HG02981 (cell line): ENCODE results near the gene DLGAP1.

Source experiments
- ATAC-seq: cut with Tn5 transposase; IDR thresholded peaks from one replicate; pipeline ENCODE4 v1.9.1; 2021; ENCODE audit warnings: mild to moderate bottlenecking, moderate library complexity; ENCODE audit not compliant: unreplicated experiment

Gene DLGAP1

DNA sequence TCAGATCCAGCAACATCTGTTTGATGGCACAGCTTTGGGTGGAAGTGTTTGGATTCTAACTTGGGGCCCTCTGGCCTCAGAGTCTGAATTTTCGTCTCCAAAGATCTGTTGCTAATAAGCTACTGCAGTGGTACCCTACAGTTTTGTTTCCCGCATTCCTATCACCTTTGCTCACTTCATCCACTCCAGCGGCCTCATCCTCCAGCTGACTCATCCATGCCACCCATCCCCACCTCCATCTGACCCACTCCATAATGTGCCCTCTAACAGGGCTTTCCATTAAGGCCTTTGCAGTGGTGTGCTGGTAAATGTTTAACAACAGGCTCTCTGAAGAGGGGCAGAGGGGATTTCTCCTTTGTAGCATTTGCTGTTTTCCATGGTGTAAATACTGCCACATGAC is 779.7 kb downstream of the DLGAP1 start:
- ATAC-seq = no peak

DNA sequence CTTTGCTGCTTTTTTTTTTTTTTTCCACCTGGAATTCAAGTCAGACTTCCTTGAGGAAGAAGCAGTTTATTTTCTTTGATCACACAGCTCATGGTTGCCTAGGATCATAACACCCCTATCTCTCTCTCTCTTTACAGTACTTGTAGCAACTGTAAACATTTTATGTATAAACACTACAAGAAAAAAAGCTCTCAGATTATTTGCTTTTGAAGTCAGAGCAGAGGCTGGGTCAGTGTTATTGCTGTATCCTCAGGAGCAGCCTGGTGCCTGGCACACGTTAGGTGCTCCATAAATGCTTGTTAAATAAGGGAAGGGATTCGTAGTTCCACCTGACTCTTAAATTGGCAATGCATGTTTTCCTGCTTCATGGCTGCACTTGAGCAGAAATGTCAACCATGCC is 783.9 kb downstream of the DLGAP1 start:
- no peak for ATAC-seq

DNA sequence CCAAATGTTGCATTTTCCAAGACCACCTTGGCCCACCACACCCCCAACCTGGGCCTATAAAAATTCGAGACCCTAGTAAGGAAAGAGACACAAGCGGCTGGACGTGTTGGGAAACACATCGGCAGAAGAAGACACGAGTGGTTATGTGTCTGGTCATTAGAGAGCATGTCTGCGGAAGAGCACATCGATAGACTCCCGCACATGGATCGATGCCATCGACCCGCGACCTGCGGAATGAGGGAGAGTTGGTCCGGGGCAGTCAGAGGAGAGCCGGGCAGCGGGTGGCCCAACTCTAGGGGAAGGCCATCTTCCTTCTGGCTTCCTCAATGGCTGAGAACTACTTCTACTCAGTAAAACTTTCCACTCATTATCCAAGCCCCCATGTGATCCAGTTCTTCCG is 785.7 kb downstream of the DLGAP1 start:
- ATAC-seq = no peak

DNA sequence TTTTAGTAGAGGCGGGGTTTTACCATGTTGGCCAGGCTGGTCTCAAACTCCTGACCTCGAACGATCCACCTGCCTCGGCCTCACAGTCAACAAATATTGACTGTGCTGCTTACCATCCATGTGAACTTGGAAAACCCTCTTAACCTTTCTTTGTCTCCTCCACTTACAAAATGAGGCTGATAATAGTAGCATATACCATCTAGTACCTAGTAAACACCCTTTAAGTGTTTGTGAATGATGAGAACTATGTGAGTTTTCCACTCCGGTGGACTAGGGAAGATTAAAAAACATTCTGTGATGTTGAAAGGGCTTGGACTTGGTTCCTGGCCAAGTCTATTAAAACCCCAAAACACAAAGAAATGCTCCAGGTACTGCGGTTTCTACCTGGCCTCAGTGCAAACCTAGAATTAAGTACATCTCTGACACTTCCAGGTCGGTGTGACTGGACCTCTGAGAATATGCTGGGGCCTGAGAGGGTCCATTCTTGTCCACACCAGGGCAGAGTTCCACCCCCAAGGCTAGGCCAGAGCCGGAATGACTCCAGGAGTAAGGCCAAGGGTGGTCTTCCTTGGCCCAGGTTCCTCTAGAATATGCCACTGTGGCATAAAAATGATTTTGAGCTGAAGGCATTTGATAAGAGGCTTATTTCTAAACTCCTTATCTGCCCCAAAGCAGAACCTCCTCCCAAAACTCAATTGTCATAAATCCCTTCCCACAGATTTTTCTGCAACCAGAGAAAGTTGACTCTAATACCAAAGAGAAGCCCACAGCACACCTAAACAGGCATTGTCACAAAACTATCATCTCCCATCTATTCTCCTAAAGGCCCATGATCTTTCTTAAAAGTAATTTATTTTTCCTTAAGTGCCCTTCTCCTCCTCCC is 787.6 kb downstream of the DLGAP1 start:
- ATAC-seq = no peak

DNA sequence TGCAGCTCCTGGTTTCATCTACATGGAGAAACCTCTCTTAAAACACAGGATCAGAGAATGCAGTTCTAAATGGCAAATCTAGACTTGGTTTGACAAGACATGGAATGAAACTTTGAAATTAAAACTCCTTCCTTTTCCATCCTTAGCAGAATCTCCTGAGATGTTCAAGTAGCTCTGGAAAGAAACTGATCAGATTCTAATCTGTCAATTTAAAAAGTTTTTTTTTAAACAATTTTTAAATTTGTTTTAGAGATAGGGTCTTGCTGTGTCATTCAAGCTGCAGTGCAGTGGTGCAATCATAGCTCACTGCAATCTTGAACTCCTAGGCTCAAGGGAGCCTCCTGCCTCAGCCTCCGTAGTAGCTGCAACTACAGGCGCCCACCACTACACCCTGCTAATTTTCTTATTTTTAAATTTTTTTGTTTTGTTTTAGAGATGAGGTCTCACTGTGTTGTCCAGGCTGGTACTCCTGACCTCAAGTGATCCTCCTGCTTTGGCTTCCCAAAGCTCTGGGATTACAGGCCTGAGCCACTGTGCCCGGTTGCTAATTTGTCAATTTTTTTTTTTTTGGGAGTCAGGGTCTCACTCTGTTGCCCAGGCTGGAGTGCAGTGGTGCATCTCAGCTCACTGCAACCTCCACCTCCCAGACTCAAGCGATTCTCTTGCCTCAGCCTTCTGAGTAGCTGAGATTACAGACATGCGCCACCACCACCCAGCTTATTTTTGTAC is 788.4 kb downstream of the DLGAP1 start:
- no peak for ATAC-seq

GRCh38 chr18:3665780-3666525 is 789.2 kb downstream of the DLGAP1 start:
- peak; percentile 55 for ATAC-seq

- no peak for ATAC-seq
Measured at GRCh38 chr18:3665204-3665603, 789.9 kb downstream of the DLGAP1 start.

DNA sequence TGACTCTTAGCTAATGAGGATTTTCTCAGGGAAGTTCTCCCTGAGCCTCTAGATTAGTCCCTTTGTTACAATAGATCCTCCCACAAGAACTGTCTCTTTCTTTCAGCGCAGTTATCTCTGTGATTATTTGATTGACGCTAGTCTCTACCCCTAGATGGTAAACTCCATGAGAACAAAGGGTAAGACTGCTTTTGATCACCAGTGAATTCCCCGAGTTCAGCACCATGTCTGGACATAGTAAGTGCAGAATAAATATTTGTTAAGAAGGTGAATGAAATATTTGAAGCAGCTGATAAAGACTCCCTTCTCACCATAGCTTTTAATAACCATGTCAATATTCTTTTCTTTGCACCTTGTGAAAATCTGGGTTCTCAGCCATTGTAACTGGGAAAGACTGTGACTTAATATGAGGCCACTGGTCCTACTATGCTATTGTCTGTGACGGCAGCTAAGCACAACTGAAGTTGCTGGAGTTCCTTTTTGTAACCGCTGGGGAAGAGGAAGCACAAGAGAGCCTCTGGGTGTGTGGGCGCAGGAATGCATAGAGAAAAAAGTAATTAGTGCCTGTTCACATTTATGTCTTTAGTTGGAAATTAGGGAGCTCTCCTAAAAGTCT is 790.4 kb downstream of the DLGAP1 start:
- no peak for ATAC-seq

DNA sequence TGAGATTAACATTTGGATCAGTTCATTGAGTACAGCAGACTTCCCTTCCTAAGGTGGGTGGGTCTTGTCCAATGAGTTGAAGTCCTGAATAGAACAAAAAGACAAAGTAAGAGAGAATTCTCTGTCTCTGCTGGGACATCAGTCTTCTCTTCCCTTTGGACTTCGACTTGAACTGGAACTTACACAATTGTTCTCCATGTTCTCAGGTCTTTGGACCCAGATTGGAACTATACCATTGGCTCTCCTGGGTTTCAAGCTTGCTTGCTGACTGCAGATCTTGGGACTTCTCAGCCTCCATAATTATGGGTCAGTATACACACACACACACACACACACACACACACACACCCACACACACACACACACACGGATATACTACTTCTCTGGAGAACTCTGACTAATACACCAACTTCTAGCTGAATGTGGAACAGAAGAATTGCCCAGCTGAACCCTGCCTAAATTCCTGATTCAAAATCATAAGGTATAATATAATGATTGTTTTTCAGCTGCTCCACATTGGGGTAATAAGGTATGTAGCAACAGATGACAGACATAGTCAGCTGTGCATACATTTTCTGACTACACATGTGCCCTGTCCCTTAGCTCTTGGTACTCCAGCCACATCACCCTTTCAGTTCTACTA is 791.1 kb downstream of the DLGAP1 start:
- ATAC-seq = no peak

- no peak for ATAC-seq
Measured at GRCh38 chr18:3661989-3662388, 793.1 kb downstream of the DLGAP1 start.

DNA sequence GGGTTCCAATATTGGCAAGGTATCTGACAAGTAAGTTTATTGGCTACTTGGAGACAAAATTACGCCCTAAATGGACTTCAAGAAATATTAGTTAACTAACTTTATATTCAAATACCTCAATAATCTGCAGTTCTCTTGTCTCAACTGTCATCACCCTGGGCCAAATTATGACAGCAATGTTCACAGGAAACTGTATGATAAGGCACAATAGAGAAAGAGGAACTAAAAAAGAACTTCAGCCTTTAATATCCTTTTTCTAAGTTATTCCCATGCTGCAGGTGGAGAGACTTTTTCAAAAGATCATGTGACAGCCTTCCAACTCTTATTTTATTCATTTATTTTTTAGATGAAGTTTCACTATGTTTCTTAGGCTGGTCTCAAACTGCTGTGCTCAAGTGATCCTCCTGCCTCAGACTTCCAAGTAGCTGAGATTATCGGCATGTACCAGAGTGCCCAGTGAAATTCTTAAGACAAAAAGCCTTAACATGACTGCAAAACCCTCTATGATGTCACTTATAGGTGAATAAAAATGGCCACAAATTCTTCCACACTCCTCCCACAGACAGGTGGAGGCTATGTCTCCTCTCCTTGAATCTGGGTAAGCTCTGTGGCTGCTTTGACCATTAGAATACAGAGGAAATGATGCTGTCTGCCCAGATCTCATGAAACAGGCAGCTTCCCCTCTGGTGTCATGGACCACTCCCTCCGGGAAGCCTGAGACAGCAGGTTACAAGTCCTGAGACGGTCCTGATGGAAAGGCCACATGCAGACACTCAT is 794.2 kb downstream of the DLGAP1 start:
- no peak for ATAC-seq

- ATAC-seq = no peak
Measured at GRCh38 chr18:3658529-3658928, 796.6 kb downstream of the DLGAP1 start.

- no peak for ATAC-seq
Measured at GRCh38 chr18:3655254-3656050, 799.7 kb downstream of the DLGAP1 start.

GRCh38 chr18:3654442-3655253 is 800.5 kb downstream of the DLGAP1 start:
- ATAC-seq = no peak

DNA sequence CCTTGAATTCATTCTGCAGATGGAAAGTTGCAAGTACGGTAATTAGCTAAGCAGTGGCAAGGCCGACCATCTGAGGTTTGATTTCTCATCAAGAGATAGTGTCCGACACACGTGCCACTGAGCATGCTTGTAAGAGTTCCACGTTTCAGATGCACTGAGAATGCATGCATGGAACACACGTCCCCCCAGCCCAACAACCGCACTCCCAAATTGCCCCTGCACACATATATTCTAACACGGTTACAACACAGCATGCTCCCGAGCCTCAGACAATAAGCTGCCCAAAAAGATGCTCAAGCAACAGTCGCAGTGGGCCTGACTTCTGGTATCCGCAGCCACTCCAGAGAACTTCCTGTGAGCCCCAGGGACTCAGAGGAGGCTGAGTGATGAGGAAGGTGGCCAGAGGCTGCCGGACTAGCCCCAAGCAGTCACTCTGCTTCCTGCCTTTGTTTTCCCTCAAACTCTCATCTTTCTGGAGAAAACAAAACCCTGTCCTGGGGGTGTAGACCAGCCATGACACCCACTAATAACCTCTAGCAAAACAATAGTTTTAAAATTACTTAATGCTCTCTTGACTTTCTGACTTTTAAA is 801.2 kb downstream of the DLGAP1 start:
- no peak for ATAC-seq

- no peak for ATAC-seq
Measured at GRCh38 chr18:3653263-3653850, 801.8 kb downstream of the DLGAP1 start.
